ENCODE measurements around the gene STIMATE. TPM values are rescaled to one million over a fixed set of nuclear protein-coding genes. Genes with fewer than 3 reads are reported as not detected.

STIMATE gene
- total and polyA plus RNA-seq, 9 of the 15 experiments (the other 6 are each of a cell fraction or from before 2014, with no cell fraction given), result 0.14 to 7.7 (median 4.9) TPM

DNA sequence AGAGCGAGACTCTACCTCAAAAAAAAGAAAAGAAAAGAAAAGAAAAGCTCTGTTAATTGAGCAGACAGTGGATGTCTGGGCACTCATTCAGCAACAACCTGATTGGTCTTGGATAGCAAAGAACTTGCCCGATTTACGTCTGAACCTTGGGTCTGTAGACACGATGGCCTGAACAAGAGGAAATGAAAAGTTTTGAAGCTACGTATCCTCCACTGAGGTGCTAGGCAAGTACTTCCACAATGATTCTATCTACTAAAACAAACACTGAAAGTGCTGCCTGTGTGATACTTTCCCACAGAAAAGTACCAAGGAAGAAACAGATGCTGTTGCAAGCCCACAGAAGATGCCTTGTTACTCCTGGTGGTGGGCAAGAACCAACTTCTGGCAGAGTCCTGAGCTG lies 40.7 kb downstream of the STIMATE start:
- peaks cover 0 to 4% of the 10 kb centered on the region in 2 experiments; a peak in 1 of 5 replicates for H3K4me1 ChIP-seq (replicated peaks in 1 of 2; ENCODE audit: control insufficient read depth in 2 of 2, insufficient read depth in 2 of 2, low read length in 2 of 2)
- H3K9me3 ChIP-seq (replicated peaks; ENCODE audit: control insufficient read depth, insufficient read depth, low read depth, low read length), result no peaks in the 10 kb centered on the region
- TF ChIP-seq, protein P1, sequence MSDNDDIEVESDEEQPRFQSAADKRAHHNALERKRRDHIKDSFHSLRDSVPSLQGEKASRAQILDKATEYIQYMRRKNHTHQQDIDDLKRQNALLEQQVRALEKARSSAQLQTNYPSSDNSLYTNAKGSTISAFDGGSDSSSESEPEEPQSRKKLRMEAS (CRISPR knock-in tag; IDR thresholded peaks at IDR 0.05), result no peak
- TF ChIP-seq, protein P2, sequence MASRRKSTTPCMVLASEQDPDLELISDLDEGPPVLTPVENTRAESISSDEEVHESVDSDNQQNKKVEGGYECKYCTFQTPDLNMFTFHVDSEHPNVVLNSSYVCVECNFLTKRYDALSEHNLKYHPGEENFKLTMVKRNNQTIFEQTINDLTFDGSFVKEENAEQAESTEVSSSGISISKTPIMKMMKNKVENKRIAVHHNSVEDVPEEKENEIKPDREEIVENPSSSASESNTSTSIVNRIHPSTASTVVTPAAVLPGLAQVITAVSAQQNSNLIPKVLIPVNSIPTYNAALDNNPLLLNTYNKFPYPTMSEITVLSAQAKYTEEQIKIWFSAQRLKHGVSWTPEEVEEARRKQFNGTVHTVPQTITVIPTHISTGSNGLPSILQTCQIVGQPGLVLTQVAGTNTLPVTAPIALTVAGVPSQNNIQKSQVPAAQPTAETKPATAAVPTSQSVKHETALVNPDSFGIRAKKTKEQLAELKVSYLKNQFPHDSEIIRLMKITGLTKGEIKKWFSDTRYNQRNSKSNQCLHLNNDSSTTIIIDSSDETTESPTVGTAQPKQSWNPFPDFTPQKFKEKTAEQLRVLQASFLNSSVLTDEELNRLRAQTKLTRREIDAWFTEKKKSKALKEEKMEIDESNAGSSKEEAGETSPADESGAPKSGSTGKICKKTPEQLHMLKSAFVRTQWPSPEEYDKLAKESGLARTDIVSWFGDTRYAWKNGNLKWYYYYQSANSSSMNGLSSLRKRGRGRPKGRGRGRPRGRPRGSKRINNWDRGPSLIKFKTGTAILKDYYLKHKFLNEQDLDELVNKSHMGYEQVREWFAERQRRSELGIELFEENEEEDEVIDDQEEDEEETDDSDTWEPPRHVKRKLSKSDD (conservative IDR thresholded peaks at IDR 0.05; ENCODE audit: low read length), result no peak
- TF ChIP-seq SNIP1 (IDR thresholded peaks at IDR 0.05; ENCODE audit: low read depth), result no peak
- TF ChIP-seq U2AF2 (optimal IDR thresholded peaks at IDR 0.05; ENCODE audit: low read depth, low read length), result no peak
- no peak for TF ChIP-seq SAFB2 (IDR thresholded peaks at IDR 0.05; ENCODE audit: borderline replicate concordance, low read depth, low read length, severe bottlenecking)
- no peak for ATAC-seq
- H3K9me1 ChIP-seq (ENCODE audit: control insufficient read depth, insufficient read depth, low read length), result no peaks in the 10 kb centered on the region
- H4K20me1 ChIP-seq (replicated peaks; ENCODE audit: control insufficient read depth, insufficient read depth, low read length), result 0 out of 2 replicates have a peak, but pooled peaks cover under 1% of the 10 kb centered on the region
- no peaks in the 10 kb centered on the region for H3K79me2 ChIP-seq (ENCODE audit: control insufficient read depth, insufficient read depth, low read length)
- no peak overlapping the region for H3K27ac ChIP-seq (ENCODE audit: extremely low read depth, low read depth, low read length)
- H3K9ac ChIP-seq (ENCODE audit: insufficient read depth in 1 of 2, low read depth in 2 of 2, low read length in 2 of 2), result no peak overlapping the region
- DNase-seq (ENCODE audit: extremely low read depth in 1 of 4, low spot score in 3 of 4), result no peak
- no peak overlapping the region for H2AFZ ChIP-seq (ENCODE audit: low read depth, low read length)
- WGBS (ENCODE audit: insufficient coverage, low coverage, missing lambda C conversion rate), result 56% methylated on average over 5 of the region's 5 CpGs
- ChIA-PET CTCF (ENCODE audit: low intra/inter-chr PET ratio) (no interaction called here), POLR2A (no interaction called here)
- in situ Hi-C loops (cut with MboI) (no loop called here), intact Hi-C loops (cut with micrococcal nuclease) (no loop called here)
- FAIRE-seq, result no peak
- BruUV-seq (replicated peaks), result no TSS peak
- H3K4me2 ChIP-seq (ENCODE audit: insufficient read depth, low read length), result no peak overlapping the region
- no peak overlapping the region for H3K4me3 ChIP-seq
- H3K36me3 ChIP-seq (ENCODE audit: control insufficient read depth, insufficient read depth, low read length), result peaks cover 3% of the 10 kb centered on the region; the same call in 1 of the 3 replicates
- H3K27me3 ChIP-seq (ENCODE audit: control insufficient read depth in 2 of 2, insufficient read depth in 2 of 2, low read length in 2 of 2), result no peaks in the 10 kb centered on the region

Measured in K562 (cell line).